Ovary (tissue), 9 donors: ENCODE data around the gene PRSS27. TPM values are rescaled to one million over a fixed set of nuclear protein-coding genes. Genes with fewer than 3 reads are reported as not detected.

ENCODE experiments used
- DNase-seq, 5 donors: peaks; one replicate each; pipeline ENCODE4 v3.0.0-alpha.2; 2019 to 2020
- H3K27ac ChIP-seq, 2 donors: fragments of 200-600 bp; one replicate each; pipeline versions ENCODE4 v1.5.1 to v1.8.0; 2019 to 2022
- H3K27me3 ChIP-seq: fragments of 200-600 bp; one replicate; pipeline ENCODE4 v1.8.0; 2022
- H3K36me3 ChIP-seq: fragments of 200-600 bp; sonication (generic); one replicate; pipeline ENCODE4 v1.5.1; 2019
- H3K4me1 ChIP-seq: one replicate; pipeline ENCODE4 v1.8.1; 2013; ENCODE audit warnings: mild to moderate bottlenecking, moderate library complexity; ENCODE audit not compliant: insufficient read depth
- H3K4me3 ChIP-seq: fragments of 200-600 bp; sonication (generic); one replicate; pipeline ENCODE4 v1.5.1; 2017
- H3K9me3 ChIP-seq, 2 donors: fragments of 200-600 bp in 1 of 2; sonication (generic) in 1 of 2; one replicate each; pipeline versions ENCODE4 v1.5.1 to v1.8.1; 2013 to 2019; ENCODE audit warnings: mild to moderate bottlenecking in 1 of 2, moderate library complexity in 1 of 2
- EP300 ChIP-seq: sonication (generic); formaldehyde crosslinking; IDR thresholded peaks from one replicate; pipeline ENCODE4 v1.6.1; 2017; ENCODE audit warnings: antibody characterized with exemption
- POLR2A ChIP-seq: fragments of 450-650 bp; IDR thresholded peaks from one replicate; pipeline ENCODE4 v1.6.1; 2017; ENCODE audit warnings: antibody characterized with exemption, mild to moderate bottlenecking, moderate library complexity
- WGBS, 3 donors: extraction: QIAGEN DNeasy Blood & Tissue Kit in 1 of 3; methylation state at CpG; one replicate each; pipeline versions ENCODE4 v1.1.5 to v1.1.7; 2013 to 2017; 5-methylcytosine and 5-hydroxymethylcytosine counted together
- intact Hi-C, 4 donors: fragments of 100-400 bp; cut with DNase I; formaldehyde crosslinking; loops; one replicate each; pipeline versions ENCODE4 v1.11.0 to v1.15.1; 2022 to 2023
- polyA plus RNA-seq, 2 donors: library from polyadenylated mRNA; stranded (reverse); fragments of 200-250 nt in 1 of 2; fragments of 350-450 nt in 1 of 2; fragmentation: Illumina TruSeq in 1 of 2; extraction: RNeasy Lipid Tissue Mini Kit (QIAGEN cat#74804) in 1 of 2; gene quantifications; one replicate each; pipeline ENCODE4 v1.2.3, GENCODE V29; 2013 to 2014
- total RNA-seq, 7 donors: library from RNA; depleted of rRNA in 2 of 7; stranded (reverse); fragments of >200 nt in 2 of 7; fragmentation: NEBNext Ultra II Directional in 3 of 7; extraction: Animal tissue kit (Norgen Biotek cat#: 25700) in 3 of 7; gene quantifications; one replicate each; pipeline versions ENCODE4 v1.1.0 to v1.2.4, GENCODE V29; 2016 to 2023
- TF ChIP-seq, protein P1 (sequence below), 3 donors: fragments of 450-650 bp in 2 of 3; fragments of 200-600 bp in 1 of 3; IDR thresholded peaks; one replicate each; pipeline versions ENCODE4 v1.5.1 to v1.8.0; 2016 to 2022; ENCODE audit warnings: antibody characterized with exemption in 3 of 3, mild to moderate bottlenecking in 1 of 3
- donor health status: DM: no; HTN: no; CAD: no; lungs with moderate emphysema.
- donor health status: DM: no; HTN: no; CAD: no.
- donor health status: Bipolar disorder and iron deficiency.
- donor health status: DM: yes; HTN: yes; CAD: no.
- donor health status: DM: no; HTN: no; CAD: no.
- donor health status: DM: yes; HTN: yes; CAD: no.

Gene PRSS27
- total and polyA plus RNA-seq, 9 donors = 0.46 to 1.3 (median 1.1) TPM; not detected in 1

DNA sequence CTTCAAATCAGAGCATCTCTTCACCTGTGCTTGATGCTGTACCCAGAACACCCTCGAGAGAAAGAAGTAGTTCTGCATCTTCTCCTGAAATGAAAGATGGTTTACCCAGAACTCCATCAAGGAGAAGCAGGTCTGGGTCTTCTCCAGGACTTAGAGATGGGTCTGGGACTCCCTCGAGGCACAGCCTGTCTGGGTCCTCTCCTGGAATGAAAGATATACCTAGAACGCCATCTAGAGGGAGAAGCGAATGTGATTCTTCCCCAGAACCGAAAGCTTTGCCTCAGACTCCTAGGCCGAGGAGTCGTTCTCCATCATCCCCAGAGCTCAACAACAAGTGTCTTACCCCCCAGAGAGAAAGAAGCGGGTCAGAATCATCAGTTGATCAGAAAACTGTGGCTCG lies 44.7 kb upstream of the PRSS27 start:
- 96 to 97% (median 96%) methylated on average over 9 of the region's 9 CpGs for WGBS, 3 donors
- H3K4me1 ChIP-seq = peaks cover 1% of the 10 kb centered on the region
- no peaks in the 10 kb centered on the region for H3K27me3 ChIP-seq
- H3K9me3 ChIP-seq = no peaks in the 10 kb centered on the region
- DNase-seq = no peak
- H3K36me3 ChIP-seq = no peaks in the 10 kb centered on the region
- TF ChIP-seq, protein P1, sequence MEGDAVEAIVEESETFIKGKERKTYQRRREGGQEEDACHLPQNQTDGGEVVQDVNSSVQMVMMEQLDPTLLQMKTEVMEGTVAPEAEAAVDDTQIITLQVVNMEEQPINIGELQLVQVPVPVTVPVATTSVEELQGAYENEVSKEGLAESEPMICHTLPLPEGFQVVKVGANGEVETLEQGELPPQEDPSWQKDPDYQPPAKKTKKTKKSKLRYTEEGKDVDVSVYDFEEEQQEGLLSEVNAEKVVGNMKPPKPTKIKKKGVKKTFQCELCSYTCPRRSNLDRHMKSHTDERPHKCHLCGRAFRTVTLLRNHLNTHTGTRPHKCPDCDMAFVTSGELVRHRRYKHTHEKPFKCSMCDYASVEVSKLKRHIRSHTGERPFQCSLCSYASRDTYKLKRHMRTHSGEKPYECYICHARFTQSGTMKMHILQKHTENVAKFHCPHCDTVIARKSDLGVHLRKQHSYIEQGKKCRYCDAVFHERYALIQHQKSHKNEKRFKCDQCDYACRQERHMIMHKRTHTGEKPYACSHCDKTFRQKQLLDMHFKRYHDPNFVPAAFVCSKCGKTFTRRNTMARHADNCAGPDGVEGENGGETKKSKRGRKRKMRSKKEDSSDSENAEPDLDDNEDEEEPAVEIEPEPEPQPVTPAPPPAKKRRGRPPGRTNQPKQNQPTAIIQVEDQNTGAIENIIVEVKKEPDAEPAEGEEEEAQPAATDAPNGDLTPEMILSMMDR (IDR thresholded peaks at IDR 0.05) = no peak
- TF ChIP-seq POLR2A (no peak), EP300 (no peak)
- H3K4me3 ChIP-seq = no peak overlapping the region
- intact Hi-C loops = no loop called here
- no peak overlapping the region for H3K27ac ChIP-seq

DNA sequence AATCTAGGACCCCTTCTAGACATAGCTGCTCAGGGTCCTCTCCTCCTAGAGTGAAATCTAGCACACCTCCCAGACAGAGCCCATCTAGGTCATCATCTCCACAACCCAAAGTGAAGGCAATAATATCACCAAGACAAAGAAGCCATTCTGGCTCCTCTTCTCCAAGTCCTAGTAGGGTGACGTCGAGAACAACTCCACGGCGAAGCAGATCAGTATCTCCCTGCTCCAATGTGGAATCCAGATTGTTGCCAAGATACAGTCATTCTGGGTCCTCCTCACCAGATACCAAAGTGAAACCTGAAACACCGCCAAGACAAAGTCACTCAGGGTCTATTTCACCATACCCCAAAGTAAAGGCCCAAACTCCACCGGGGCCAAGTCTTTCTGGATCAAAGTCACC lies 43.1 kb upstream of the PRSS27 start:
- WGBS, 3 donors = 95 to 98% (median 97%) methylated on average over 6 of the region's 6 CpGs
- intact Hi-C loops = no loop called here
- no peaks in the 10 kb centered on the region for H3K36me3 ChIP-seq

DNA sequence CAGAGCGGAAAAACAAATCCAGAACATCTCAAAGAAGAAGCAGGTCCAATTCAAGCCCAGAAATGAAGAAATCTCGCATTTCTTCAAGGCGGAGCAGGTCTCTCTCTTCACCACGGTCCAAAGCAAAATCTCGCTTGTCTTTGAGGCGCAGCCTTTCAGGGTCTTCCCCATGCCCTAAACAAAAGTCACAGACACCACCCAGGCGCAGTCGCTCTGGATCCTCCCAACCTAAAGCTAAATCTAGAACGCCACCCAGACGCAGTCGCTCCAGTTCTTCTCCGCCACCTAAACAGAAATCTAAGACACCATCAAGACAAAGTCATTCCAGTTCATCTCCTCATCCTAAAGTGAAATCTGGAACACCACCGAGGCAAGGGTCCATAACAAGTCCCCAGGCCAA lies 42.7 kb upstream of the PRSS27 start:
- WGBS, 3 donors = 97 to 98% (median 98%) methylated on average over 13 of the region's 13 CpGs

More for the DNA sequence above, 43.1 kb upstream of the PRSS27 start:
- Histone ChIP-seq H3K27me3 (no peaks in the 10 kb centered on the region), H3K9me3 (no peaks in the 10 kb centered on the region), H3K27ac (no peak overlapping the region), H3K4me3 (no peak overlapping the region), H3K4me1 (peaks cover 1% of the 10 kb centered on the region)
- DNase-seq = no peak
- TF ChIP-seq, protein P1 (IDR thresholded peaks at IDR 0.05) = no peak
- TF ChIP-seq EP300 (no peak), POLR2A (no peak)

DNA sequence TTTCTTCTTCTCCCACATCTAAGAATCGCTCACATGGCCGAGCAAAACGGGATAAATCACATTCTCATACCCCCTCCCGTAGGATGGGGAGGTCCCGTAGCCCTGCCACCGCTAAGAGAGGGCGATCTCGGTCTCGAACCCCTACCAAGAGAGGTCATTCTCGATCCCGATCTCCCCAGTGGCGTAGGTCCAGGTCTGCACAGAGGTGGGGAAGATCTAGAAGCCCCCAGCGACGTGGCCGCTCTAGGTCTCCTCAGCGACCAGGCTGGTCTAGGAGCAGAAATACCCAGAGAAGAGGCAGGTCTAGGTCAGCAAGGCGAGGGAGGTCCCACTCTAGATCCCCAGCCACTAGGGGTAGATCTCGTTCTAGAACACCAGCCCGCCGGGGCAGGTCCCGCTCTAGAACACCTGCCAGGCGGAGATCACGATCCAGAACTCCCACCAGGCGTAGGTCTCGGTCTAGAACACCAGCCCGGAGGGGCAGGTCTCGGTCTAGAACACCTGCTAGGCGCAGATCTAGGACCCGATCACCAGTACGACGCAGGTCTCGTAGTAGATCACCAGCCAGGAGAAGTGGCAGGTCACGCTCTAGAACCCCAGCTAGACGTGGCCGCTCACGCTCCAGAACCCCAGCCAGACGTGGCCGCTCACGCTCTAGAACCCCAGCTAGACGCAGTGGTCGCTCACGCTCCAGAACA lies 42.0 kb upstream of the PRSS27 start:
- intact Hi-C loops = no loop called here
- H3K4me3 ChIP-seq = no peak overlapping the region
- H3K27me3 ChIP-seq = no peaks in the 10 kb centered on the region
- whole genome bisulfite sequencing, 3 donors = 97% methylated on average over 42 of the region's 42 CpGs
- no peak overlapping the region for H3K27ac ChIP-seq
- no peaks in the 10 kb centered on the region for H3K36me3 ChIP-seq
- no peaks in the 10 kb centered on the region for H3K9me3 ChIP-seq
- DNase-seq = no peak
- peaks cover 1% of the 10 kb centered on the region for H3K4me1 ChIP-seq
- no peak for TF ChIP-seq EP300
- no peak for TF ChIP-seq POLR2A
- TF ChIP-seq, protein P1 (IDR thresholded peaks at IDR 0.05) = no peak

More for the DNA sequence above, 42.7 kb upstream of the PRSS27 start:
- Histone ChIP-seq H3K36me3 (no peaks in the 10 kb centered on the region), H3K27ac (no peak overlapping the region), H3K27me3 (no peaks in the 10 kb centered on the region), H3K4me1 (peaks cover 1% of the 10 kb centered on the region), H3K9me3 (no peaks in the 10 kb centered on the region), H3K4me3 (no peak overlapping the region)
- no peak for DNase-seq
- intact Hi-C loops = no loop called here
- TF ChIP-seq, protein P1 (IDR thresholded peaks at IDR 0.05) = no peak
- TF ChIP-seq EP300 = no peak
- no peak for TF ChIP-seq POLR2A
